ENCODE data around the gene CCDC157.
"Not testable (repeated sequence)": the region's sequence is repeated elsewhere in the genome, so short reads cannot be mapped to it uniquely, and the experiment has no call there.

The CCDC157 gene

DNA sequence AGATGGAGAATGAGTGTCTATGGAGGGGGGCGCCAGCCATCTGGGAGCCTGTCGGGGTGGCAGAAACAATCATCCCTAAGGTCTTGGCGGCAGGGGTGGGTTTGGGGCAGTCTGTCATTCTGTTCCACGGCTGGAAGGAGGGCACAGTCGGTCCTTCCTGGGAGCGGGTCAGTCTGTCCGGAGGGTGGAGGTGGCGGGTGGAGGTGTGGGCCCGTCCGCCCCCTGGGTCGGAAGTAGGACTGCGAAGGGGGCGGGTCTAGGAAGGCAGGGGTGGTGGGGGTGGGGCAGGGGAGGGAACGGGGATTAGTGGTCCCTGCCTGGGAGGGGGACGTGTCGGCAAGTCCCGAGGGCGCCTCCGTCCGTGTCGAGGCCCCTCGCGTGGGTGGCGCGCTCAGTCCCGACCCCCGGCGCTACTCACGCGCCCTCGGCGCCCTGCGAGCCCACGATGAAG is 30.5 kb upstream of the CCDC157 start:
- no peak for DNase-seq

DNA sequence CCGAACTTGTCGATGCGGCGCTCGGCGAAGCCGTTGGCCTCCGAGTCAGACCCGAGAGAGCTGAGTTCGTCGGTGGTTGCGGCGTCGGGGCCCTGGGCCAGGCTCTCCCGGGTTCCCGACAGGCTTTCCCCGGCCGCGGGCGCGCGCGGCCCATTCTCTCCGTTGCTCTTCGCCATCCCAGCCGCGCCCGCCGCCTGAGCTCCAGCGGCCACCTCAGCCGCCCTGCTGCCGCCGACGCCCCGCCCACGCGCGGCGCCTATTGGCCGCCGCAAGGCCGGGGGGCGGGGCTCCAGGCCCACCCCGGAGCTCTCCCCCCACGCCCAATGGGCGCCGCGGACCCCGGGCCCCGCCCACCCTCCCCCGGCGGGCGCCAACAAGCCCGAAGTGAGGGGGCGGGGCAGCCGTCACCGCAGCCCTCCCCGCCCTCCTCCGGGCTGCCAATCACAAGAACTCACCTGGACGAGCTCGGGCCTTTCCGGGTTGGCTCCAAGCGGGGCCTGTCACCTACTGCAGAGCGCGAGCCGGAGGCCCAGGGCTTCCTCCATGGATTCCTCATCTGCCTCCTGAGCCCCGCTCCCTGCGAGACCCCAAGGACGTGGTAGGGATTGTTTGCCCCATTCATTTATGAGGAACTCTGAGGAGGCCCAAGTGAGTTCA is 30.0 kb upstream of the CCDC157 start, which contains the start of gene TBC1D10A:
TBC1D10A (minus strand) TSS at position 236 of the 657 bp plus-strand sequence; CDS start at position 176, 60 bp downstream.
- peak; percentile 91 for DNase-seq

DNA sequence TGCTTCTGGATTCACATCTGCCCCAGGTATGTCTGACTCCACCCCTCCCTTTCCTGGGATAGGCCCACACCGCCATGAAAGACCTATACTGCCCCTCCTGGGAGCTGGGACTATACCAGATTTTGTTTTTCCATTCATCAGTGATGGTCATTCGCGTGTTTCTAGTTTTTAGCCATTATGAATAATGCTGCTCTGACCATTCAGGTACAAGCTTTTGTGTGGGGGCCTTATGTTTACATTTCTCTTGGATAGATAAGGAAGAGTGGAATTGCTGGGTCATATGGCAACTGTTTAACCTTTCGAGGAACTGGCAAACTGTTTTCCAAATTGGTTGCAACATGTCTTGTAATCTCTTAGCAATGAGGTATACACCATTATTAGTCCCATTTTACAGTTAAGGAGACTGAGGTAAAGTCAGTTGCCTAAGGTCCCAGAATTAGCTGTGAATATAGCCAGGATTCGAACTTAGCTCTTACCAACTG is 28.9 kb upstream of the CCDC157 start:
- DNase-seq = no peak

DNA sequence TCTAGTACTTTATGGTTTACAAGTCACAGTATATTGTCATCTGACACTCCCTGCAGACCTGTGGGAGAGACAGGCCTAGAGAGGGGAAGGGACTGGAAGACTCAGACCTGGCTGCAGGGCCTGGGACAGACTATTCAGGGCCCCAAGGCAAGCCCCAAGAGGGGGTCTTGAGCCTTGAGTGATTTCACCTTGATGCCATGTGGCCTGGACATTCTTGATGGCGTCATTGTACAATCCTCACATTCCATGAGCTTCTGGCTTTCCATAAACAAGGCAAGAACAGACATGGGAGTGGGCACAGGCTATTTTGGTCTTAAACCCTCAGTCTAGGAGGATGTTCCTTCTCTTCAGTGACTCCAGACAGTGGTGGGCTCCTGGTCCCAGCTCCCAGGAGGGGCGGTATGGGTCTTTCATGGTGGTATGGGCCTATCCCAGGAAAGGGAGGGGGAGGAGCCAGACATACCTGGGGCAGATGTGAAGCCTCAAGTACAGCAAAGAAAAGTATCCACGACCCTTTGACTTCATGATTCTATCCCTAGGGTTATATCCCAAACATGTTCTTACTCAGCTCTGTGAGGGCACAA is 28.2 kb upstream of the CCDC157 start:
- no peak for DNase-seq

DNA sequence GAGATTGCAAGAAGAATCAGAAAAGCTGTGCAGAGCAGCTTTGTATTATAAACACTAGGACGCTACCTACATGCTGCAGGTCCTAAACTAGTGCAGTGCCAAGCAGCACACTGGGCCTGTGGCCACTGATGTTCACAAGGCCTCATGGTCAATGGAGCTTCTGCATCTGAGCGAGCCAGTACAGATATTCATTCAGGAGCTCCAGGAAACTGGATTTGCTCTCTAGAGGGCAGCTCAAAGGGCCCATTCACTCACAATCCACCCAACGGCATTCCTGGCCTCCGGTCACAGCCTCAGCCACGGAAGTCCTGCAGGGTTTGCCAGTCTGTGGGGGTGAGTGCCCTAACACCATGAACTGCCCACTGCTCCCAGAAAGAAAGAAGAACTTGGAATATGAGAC is 24.3 kb upstream of the CCDC157 start:
- DNase-seq = no peak

DNA sequence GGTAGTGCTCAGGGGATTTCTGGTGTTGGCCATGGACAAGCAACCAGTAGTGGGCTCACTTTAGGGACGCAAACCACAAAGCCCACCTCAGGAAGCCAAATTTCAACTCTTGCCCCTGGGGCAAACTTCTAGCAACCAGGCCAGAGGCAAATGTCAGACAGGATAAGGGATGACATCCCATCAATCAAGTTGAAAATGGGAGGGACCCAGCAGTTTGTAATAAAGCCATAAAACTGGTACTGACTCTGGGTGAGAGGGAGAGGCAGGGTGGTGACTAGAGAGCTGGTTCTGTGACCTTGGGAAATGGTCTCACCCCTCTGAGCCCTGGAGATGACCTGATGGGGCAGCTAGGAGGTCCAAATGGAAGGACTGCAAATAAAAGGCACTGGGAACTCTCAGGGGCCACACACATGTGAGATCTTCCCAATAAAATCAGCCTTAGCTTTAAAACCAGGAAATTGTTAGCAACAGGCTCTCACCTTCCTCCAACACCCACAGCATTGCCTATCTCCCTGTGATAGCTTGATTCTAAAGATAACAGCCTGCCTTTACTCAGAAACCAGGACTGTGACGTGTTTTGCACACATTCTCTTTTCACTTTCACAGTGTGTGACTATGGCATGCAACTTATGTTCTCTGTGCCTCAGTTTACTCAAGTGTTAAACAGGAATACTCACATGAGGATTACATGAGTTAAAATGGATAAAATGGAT is 23.7 kb upstream of the CCDC157 start:
- DNase-seq = no peak

DNA sequence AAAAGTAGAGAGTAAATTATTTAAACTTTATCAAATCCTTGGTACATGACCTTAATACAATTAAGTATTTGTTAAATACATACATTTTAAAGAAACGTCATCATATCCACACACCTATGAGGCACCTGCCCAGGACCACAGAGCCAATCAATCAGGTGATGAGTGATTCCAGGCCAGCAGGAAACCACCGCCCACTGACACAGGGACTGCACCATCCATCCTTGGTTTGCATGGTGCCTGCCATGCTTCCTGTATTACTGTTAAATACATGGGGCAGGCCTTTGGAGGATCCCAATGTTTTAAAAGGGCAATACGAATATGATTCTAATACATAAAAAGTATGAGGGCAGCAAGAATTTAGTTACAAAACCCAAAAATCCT is 23.1 kb upstream of the CCDC157 start:
- DNase-seq = no peak

DNA sequence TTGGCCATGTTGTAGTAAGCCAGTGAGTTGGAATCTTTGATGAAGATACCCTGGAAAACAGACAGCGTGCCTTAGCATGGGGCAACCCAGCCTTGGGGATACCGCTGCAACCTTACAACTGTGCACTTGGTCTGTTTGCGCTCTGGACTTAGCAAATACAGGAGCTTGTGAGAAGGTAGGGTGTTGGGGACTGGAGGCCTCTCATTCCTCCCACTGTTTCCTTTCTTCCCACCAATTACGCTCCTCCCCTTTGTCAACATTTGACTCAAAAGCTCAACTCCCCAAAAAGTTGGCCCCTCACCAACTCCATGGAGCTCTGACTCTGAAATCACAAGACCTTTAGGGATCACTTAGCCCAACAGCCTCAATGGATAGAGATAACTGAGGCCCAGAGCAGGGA is 22.2 kb upstream of the CCDC157 start:
- no peak for DNase-seq

DNA sequence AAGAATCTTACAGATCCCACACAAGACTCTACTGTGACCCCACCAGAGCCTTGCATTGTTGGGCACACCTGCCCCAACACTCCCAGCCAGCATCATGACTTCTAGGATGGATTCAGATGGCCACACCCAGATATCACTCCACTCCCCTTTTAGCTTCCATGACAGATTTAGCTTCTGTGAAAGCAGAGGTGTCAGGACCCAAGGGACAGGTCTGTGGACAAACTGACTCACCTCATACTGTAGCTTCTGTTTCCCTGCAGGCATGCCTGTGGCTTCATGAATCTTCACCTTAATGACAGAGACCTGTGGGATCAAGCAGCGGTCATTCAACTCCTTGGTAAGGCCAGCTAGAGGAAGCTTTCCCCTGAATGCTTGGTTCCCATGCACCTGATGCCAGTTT is 21.6 kb upstream of the CCDC157 start:
- DNase-seq = no peak

DNA sequence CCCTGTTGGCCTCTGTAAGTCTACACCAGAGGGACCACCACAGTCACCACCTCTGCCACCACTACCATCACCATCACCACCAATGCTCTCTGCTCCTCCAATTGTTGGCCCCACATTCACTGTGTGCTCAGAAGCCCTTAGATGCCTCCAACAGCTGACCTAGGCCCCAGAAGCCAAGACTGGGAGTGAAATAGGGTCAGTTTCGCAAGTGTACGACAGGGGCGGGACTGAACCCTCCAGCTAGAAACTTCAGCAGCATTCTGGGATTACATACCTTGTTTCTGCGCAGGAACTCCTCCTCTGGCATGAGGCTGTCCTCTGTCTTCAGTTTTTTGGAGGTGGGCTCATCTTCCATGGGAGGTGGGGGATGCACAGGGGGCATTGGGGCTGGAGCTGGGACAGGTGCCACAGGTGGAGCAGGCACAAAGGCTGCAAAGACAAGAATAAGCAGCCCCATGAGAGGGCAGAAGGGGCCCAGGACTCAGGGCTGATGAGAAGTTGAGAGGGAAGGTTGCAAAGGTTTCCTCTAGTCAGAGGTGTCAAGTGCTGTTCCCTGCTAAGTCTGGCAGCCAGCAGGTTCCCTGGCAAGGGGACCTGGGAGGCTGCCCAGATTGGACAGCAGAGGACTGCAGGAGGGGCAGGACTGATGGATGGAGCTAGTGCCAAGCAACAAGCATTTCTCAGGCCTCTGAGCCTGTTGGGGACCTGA is 19.9 kb upstream of the CCDC157 start:
- no peak for DNase-seq

DNA sequence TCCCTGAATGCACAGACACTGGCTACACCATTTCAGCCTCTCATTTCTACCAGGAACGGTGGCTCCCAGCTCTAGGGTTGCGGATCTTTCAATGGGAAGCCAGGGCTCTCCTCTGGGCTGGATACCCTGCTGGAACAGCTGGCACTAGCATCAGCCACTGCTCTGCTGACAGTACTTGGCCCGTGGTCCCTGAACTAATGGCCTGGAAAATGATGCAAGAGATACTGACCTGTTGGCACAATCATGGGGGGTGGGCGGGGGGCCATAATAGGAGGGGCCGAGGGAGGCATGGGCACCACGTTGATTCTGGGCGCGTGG is 19.4 kb upstream of the CCDC157 start:
- DNase-seq = no peak

DNA sequence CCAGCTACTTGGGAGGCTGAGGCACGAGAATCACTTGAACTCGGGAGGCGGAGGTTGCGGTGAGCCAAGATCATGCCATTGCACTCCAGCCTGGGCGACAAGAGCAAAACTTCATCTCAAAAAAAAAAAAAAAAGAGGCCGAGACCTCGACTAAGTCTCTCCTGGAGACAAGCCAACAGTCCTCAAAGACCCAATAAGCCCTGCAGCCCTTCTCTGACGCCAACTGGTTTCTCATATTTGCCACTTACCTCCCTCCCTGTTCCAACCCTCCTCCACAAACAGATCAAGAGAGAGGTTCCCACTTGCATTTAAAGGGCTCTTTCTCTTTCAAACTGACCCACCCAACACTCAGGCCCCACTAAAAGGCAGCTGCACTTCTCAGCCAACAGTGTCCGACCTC is 18.5 kb upstream of the CCDC157 start:
- not testable (repeated sequence) for DNase-seq

DNA sequence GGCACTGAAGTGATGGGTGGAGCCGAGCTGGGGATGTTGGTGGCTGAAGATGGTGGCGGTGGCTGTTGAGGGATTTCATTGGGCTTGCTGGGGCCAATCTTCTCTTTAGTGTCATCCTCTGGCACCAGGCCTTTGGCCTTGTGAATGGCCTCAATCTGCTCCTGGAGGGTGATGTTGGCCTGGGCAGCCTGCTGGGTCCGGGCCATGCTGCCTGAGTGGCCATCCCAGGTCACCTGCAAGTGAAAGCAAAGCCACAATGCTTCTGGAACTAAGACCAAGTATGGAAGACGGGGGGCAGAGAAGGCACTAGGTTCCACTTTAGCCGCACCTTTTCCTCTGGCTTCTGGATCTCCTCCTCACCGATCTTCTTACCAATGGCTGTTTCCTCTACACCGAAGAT is 18.0 kb upstream of the CCDC157 start:
- DNase-seq = no peak

DNA sequence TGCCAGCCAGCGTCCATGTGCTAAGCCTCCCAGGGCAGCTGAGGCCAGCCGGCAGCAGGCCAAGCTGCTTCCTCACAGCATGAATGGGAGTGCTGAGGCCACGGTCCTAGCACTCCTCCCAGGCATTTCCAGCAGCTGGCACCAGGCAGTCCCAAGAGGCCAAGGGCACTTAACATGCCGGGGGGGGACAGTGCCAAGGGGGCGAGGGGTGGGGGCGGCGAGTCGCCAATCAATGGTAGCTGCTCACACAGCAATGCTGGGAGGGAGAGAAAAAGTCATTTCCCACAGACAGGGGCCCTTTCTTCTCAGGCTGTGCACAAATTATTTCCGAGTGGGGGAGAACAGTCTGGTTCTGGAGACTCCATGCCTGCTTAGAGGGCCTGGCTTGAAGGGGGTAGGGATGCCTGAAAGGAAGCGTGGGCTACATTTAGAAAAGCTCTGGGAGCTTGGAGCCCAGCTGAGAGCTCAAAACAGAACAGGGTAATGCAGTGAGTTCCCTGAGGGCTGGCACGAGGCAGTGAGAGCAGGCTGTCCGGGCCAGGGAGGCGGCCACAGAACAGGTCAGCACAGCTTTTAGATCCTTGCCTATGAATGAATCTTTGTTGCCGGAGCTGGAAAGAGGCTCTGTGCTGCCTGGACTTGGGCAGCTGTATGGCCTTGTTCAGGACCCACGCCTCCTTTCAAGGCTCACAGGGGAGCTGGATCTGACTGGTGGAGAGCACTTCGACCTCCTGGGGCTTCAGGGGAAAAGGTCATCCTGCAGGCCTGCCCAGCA is 15.7 kb upstream of the CCDC157 start:
- DNase-seq = no peak

DNA sequence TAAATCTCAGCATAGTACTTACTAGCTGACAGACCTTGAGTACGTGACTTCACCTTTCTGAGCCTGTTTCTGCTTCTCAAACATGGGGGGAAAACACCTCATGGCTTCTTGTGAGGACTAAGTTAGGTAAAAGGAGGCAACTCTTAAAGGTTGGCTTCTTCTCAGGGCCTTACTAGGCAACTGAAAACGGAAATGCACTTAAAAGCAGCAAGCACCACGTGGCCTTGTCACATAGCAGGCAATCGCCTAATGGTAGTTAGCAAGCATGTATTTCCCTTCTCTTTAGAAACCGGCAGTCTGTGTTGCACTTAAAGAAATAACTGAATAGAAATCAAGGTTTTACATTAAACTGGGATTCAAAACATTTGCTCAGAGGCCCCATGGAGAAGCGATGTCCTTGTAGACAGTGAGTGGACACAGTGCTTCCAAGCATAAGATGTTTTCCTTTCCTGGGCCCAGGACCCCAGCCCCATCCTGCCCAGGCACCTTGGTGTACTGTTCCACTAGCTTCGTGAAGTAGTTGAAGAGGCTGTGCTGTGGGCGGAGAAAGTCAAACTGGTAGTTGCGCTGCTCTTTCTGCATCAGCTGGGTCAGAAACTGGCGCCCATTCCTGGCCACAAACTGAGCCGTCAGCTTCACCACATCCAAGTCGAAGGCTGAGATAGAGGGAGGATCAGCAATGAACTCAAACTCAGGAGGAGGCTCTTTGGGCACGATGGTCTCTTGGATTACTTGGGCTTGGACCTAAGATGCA is 12.2 kb upstream of the CCDC157 start:
- DNase-seq = no peak

DNA sequence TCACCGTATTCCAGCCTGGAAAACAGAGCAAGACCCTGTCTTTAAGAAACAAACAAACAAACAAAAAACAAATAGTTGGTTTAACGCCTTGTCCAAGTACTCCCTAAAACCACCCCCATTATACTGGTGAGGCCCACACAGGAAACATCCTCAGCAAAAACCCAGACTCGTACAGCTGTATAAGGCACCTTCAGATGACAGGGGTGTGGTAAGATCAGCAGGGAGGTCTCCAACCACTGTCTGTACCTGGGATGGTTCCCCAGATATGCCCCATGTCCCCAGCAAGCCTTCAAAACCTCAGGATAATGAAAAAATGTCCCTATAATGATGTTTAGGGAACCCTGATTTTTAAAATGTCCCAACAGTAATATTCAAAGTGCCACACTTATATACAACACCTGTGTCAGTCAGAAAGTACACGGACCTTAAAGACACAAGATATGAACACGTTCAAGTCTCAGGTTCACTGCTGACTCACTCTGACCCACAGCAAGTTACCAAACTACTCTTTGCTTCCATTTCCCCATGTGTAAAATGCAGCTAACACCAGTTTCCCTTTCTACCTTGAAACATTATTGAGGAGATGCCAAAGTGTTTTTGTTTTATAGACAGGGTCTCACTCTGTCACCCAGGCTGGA is 9.4 kb upstream of the CCDC157 start:
- DNase-seq = no peak

DNA sequence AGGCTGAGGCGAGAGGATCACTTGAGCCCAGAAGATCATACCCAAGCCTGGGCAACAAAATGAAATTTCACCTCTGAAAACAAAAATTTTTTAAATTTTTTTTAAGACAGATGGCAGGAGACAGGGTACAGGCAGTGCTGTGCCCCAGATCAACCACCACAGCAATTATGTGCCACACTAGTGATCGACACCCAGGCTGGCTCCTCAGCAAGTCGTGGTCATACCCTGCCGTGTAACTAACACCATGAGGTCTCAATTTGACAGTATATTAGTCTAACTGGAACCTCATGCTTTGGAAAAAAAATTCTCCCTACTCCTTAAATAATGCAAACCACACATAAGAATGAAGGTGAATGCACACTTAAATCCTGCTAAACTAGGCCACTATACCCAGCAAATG is 8.4 kb upstream of the CCDC157 start:
- no peak for DNase-seq

DNA sequence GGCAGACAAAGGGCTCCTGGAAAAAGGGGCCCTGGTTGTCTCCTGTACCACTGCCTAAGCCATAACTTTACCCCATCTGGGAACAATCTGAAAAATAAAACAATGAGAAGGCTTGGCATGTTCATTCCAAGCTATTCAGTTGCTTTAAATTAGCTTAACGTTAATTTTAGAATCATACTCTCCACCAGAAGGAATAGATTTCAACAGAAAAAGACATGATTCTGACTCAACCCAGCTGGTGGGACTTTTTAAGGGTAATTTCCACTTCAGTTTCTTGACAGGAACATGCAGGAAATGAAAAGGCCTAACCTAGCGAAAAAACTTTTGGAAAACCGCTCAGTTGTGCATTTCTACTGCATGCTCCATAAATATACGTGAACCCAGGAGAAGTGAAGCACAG is 8.0 kb upstream of the CCDC157 start:
- no peak for DNase-seq

DNA sequence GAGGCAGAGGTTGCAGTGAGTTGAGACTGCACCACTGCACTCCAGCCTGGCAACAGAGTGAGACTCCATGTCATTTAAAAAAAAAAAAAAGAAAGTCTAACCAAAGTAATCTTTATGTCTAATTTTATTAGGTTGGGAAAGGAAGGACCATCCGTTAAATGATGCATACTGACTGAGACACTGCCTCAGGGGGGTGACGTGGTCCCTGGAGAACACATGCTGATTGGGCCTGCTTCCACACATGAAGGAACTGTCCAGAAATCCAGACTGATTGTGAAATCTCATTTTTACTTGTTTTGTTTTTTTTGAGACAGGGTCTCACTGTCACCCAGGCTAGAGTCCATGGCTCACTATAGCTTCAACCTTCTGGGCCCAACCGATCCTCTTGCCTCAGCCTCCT is 5.6 kb upstream of the CCDC157 start:
- no peak for DNase-seq

DNA sequence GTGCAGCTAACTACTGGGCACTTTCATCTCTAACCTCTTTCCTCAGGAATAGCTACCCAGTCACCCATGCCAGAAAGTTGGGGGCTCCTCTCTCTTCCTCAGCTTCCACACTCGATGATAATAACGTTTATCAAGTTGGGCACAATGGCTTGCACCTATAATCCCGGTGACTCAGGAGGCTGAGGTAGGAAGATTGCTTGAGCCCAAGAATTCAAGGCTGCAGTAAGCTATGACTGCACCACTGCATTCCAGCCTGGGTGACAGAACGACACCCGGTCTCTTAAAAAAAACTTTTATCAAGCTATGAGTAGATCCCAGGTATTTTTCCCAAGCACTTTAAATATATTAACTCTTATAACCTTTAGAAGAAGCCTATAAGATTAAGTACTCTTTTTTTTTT is 2.2 kb upstream of the CCDC157 start:
- no peak for DNase-seq

DNA sequence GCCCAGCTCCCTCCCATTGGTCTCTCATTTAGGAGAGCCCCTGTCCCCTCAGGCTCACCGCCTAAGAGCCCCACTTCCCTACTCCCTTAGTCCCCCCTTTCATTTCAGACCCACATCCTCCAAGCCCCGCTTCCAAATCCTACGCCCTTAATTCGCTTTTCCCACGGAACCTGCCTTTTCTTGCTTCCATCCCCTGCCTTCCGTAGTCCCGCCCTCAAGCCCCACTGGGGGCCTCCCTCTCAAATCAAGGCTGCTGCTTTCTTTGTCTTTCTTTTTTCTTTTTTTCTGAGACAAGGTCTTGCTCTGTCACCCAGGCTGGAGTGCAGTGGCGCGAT is 396 bp downstream of the CCDC157 start:
- DNase-seq = no peak

Measured in activated T-cell treated with anti-CD3 and anti-CD28 coated beads for 4 hours (primary cell).